Measurements from ENCODE around the gene MED16.

DNA sequence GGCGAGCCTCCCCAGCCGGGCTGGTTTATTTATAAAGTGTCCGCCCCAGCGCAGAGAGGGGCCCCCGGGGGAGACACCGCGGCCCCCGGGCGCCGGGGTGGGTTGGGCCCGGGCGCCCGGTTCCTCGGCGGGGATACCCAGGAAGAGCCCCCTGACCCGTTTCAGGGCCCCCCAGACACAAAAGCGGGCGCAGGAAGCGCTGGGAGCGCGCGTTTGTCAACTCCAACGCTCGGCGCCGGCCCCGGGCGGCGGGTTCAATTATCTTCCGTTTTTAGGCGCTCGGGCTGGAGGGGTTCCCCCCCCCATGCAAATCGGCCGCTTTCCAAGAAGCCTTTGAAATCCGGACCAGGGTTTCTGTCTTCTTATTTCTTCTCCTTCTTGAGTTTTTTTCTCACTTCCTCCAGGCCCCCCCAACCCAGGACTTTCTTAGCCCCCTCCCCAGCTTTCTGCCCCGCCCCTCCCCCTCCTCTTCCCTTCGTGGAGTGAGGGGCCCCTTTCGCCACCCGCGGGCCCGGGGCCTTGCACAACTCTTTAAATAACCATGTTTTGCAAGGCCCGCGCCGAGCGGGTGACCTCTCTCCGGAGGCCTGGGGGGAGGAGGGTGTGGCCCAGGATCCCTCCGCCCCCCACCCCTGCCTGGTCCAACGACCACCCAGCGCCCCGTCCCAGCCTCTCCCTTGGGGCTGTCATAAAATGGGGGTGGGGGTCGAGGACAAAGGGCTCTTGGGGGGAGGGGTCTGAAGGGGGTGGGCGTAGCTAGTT lies 33.8 kb upstream of the MED16 start:
- TF ChIP-seq POLR2A (IDR thresholded peaks at IDR 0.05) (no peak), CTCF (IDR thresholded peaks at IDR 0.05) (no peak)
